DMS153 (cell line): Measurements from ENCODE around the gene IL10.
"Not testable (repeated sequence)": the region's sequence is repeated elsewhere in the genome, so short reads cannot be mapped to it uniquely, and the experiment has no call there.

ENCODE experiments used
- DNase-seq: peaks from one replicate; lab custom pipeline; 2025; lab: John Stamatoyannopoulos, UW

The IL10 gene

DNA sequence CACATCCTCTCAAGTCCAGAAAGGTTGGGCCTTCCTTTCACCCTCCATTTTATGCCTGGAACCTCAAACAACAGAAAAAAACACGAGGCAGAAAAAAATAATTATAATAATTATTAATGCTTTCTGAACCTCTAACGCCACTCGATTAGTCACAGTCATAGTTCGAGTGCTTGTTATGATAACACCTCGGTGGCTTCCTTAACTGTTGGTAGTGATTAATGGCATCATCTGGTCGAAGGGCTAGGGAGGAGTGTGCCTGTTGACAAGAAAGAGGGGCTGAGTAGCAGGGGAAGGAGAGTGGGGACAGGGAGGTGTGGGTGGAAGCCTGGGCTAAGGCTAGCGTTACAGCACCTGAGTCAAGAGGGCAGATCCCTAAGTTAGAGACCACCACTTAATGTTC is 21.3 kb upstream of the IL10 start:
- DNase-seq: no peak

DNA sequence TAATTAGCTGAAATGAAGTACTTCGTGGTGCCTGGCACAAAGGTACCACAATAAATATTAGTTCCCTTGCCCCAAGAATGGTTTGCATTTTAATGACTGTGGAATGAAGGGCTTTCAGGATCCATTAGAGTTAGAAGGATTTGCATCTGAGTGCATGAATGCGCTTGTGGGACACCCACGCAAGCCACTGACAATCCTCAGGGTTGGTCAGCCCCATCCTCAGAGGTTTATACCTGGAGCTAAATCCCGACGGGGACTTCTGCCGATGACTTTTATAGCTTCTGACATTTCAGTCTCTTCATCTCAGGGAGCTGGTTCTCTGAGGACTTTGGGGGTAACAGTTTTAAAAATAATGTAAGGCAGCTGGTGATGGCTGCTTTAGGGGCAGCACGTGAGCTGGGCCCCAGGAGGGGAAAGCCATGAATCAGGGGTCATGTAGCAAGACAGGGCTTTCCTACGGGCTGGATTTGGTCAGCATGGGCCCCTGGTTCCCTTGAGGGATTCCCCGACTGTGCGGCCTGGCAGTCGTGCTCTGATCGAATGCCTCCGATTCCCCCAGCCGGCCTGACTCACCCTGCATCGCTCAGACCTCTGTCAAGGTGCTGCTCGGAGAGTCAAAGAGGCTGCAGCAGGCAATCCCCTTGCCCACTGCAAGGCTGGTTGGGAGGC is 20.8 kb upstream of the IL10 start:
- DNase-seq: no peak

DNA sequence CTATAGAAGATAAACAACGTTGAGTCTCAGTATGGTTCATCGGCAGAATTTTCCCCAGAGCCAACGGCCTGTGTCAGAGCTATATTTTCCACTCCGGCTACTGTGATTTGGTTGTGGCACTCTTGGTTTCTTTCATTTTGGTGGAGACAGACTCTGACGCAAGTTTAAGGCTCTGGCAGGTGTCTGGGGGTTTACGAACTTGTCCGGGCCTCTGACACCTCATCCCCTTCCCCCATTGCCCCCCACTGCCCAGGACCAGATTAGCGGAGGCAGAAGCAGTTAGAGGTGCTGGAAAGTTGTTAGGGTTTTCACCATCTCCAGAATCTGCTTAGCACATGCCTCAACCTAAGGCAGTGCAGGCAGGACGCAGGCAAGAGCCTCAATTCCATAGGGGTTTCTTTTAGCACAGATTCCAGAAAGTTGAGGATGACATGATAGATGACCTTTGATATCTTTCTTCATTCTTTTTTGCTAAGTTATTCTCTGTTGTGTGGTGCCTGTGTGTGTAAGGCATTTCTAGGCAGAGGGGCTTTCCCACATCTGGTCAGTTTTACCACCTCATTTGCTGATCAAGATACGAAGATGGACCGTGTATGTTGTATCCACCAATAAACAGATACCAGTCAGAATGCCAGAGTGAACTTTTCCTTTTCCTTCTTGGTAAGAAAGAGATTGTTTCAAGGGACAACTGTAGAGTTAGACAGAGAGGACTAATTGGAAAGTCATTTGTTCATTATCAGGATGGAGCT is 18.4 kb upstream of the IL10 start:
- no peak for DNase-seq

DNA sequence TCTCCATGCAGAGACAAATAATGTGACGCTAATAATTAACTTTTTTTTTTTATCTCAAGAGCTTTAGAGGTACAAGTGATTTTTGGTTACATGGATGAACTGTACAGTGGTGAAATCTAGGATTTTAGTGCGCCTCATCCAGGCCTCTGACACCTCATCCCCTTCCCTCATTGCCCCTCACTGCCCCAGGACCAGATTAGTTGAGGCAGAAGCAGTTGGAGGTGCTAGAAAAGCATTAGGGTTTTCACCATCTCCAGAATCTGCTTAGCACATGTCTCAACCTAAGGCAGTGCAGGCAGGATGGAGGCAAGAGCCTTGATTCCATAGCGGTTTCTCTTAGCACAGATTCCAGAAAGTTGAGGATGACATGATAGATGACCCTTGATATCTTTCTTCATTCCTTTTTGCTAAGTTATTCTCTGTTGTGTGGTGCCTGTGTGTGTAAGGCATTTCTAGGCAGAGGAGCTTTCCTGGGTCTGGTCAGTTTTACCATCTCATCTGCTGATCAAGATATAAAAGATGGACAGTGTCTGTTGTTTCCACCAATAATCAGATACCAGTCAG is 16.3 kb upstream of the IL10 start:
- DNase-seq: no peak

DNA sequence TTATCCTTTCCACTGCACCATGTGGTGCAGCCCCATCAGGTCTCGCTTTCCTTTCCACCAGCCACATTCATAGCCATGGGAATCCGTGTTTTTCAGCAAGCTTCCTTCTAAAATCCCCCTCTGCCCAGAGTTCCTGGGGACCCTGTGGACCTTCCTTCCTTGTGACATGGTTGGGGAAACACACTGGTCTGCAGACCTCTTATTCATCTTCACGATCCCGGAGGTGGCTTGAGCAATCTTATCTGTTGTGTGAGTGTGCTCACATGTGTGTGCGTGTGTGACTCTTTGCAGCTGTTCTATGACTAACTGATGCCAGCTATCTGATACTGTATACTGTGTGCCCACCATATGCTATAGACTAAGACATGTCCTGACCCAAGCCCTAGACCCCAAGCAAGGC is 15.6 kb upstream of the IL10 start:
- no peak for DNase-seq

DNA sequence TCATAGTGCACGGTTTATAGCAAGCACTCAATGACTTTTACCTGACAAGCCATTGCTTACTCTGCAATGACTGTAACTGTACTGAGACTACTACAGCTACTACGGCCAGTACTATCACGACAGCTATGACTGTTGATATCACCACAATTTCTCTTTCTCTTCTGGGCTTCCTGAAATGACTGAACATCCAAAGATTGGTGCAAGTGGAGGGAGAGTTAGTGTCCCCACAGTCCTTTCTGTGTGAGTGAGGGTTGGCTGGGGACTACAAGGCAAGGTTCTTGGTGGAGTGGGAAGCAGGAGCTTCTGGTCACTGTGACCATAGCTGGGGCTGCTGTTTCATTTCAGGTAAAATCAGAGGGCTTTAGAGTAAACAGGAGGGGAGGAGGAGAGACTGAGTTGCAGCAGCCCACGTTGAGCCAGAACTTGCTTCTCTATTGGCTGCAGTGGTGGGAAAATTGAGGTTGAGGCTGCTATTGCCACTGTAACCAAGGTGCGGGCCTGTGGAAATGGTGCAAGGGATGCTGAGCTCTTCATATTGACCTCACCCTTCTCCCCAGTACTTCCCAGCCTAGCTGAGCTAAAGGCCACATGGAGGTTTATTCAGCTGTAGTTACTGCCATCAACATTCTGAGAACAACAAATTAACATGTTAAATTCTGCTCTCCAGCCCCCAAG is 14.1 kb upstream of the IL10 start:
- DNase-seq: no peak

DNA sequence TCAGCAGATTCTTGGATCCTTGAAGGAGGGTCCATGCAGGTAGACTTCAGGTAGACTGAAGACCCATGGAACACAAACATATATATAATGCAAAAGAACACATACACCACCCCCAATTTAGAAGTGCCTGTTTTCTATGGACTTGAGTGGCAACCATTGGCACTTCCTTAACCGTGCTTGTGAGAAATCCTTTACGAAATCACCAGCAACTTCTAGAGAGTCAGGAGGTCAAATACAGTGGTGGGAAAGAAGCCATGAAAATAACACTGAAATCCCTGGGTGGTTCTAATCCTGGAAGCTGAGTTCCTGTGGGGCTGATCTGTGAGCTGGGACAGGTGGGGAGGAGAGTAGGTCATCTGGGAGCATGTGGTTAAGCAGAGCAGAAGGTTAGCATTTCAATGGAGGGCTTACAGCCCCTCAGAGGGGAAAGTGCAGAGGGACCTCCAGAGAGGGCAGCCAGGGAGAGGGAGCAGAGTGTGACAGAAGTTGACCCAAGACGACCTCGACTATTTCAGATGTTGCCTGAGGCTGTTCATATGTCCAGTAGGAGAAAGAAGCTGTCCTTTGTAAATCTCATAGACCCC is 13.0 kb upstream of the IL10 start:
- DNase-seq: no peak

DNA sequence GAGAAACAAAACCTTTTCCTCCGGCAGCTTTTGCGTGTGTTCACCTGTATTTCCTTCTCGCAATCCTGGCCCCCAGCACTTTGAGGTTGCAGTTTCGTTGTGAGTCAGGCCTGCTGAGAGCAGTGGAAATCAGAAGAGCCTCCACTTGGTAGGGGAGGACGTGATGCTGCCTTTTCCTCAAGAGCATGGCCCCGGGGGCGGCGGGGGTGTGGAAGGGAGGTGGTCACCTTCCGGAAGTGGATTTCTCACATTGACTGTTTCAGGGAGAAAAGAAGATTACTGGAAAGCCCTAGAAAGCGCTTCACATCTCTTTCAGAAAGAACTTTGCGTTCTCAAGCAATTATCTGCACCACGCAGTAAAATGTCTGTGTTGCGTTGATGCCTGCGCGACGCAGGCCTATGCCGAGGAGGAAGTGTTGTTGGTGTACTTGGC is 12.2 kb upstream of the IL10 start:
- DNase-seq: no peak

DNA sequence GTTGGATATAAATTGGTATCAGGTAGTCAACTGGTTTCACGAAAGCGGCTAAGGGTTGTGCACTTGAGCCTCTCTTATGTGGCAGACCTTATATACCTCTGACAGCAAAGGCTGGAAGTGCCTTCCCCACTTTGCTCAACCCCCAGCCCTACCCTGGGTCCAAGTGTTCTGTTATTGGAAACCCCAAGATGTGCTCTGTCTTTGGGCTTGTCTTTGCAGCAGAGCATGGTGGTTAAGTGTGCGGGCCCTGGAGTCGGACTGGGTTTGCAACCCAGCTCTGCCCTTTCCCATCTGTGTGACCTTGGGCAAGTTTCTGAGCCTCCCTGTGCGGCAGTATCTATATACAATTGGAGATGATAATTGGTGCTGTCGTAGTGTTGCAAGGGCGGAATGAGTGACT is 11.2 kb upstream of the IL10 start:
- DNase-seq: no peak

DNA sequence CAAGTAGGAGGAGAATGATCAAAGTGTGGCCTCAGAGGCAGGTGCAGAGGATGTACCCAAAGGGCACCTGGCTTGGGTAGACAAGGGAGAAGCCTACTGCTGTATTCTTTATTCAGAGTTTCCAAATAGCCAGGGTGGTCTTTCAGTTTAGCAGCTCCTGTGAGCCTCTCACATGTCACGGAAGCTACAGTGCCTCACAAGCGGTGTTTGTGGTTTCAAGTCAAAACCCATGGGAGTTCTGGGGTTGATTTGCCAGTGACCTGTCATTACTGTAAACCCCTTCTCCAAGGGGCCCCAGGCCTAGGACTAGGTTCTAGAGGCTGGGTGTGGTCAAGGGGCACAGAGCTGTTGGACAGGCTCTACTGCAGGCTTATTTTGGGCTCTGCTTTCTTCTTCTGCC is 10.2 kb upstream of the IL10 start:
- no peak for DNase-seq

DNA sequence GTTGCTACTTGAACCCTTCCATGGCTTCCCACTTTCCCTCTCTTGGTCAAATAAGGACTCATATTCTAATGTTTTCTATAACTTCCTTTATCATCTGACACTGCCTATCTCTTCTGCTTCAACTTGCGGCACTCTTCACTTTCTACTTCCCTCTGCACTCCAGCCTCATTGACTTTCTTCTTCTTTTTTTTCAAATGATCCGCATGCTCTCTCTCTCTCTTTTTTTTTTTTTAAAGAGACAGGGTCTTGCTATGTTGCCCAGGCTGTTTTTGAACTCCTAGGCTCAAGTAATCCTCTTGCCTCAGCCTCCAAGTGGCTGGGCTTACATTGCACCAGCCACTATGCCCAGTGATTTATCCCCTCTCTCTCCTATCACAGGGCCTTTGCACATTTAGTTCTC is 7.3 kb upstream of the IL10 start:
- DNase-seq: no peak

DNA sequence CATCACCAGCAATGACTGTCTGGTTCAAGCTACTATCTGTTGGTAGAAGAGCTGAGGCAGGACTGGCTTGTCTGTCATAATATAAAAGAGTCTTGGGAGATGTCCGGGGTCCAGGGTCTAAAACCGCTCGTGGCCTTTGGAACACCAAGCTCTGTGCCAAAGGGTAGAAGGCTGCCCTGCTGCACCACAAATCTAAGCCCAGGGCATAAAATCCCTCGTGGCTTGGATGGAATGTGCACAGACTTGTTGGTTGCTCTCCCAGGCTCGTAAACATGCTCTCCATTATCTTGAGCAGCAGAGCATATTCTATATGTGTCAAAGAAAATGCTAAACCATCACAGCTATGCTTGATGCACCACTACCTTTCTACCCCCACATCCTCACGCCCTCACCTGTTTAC is 6.6 kb upstream of the IL10 start:
- DNase-seq: not testable (repeated sequence)

DNA sequence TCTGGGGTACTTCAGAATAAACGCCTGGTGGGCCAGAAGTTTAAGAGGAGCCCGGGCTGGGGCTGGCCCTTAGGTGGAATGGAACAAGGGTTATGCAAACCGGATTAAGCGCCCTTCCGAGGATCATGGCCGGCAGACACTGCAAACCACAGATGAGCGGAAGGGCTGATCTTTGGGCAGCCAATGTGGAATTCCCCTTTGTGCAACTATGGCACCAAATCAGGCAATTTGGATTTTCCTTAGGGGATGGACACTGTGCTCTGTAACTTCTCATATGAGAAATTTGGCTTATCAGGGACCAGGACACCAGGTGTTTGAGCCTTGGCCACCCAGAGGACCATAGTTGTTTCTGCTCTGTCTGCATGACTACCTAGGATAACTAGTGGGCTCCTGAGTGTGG is 5.7 kb upstream of the IL10 start:
- no peak for DNase-seq

DNA sequence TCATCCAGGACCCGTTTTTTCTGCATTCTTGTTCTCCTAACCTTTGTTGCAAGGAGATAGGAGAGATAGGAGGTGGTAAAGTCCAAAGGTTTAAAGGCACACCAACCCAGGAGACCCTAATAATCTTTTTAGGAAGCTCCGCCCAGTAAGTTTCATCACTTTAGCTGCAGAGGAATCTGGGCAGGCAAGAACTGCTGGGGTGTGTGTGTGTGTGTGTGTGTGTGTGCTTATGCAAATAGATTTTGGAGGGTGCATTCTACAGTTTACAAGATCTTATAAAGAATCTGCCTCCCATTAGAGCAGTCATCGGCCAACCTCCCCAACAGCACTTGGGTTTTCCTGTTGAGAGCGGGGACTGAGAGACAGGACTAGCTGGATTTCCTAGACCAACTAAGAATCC is 3.9 kb upstream of the IL10 start:
- DNase-seq: no peak

DNA sequence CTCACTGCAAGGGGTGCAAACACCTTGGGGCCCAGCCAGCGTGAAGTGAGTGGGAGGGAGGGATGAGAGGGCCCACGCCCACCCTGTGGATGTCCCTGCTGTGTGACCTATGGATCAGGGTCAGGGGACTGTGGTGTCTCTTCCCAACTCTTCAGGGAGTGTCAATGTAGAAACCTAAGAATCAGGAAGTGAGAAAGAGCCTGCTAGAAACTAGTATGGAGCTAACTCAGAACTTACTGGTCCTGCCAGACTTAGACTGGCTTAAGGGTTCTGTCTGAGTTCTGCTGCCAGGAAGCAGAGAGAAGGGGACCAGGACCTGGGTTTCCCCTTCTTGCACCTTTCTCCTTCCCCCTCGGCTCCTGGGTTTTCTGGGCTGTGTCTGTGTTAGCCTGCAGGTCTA is 1.8 kb upstream of the IL10 start:
- DNase-seq: no peak

DNA sequence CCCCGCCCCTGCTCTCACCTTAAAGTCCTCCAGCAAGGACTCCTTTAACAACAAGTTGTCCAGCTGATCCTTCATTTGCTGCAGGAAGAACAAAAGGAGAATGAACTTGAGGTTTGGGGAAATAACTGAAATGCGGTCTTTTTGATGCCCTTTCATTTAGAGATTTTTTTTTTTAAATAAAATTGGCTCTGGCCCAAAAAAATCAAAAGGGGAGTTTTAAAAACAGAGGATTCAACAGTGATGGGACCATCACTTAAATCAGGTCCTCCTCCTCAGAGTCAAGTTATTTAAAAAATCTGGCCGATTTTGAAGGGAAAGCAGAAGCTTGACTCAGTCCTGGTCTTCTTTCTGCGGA is 979 bp downstream of the IL10 start:
- DNase-seq: no peak

DNA sequence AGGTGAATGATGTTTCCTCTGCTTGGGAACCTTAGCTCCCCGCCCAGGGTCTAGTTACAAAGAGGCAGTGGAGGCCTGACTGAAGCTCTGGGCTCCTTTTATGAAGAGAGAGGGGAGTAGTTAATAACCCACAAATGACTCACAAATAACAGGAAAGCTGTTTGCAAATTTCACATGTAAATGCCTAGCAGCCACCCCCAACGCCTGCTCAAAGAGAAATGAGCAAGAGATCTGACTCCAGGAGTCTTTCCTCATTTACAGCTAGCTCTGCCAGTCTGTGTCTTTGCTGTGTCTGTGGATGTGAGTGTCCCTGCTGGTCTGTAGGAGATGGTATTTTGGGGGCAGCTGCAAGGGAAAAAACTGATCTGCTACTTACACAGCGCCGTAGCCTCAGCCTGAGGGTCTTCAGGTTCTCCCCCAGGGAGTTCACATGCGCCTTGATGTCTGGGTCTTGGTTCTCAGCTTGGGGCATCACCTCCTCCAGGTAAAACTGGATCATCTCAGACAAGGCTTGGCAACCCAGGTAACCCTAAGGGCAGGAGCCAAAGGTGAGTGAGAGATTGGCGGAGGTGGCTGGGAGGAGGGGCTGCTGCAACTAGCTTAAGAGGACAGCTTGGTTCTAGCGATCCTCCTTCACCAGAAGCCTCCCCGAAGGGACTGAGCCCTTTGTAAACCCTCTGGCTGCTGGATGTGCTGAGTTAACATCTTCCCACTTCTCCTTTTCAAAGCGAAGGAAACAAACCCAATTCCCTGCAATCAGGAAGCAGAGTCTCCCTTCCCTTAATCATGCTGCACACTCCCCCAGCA is 1.6 kb downstream of the IL10 start, which contains the start of gene IL19:
Gene IL19, plus strand, starts transcription at position 243 of the 807 bp plus-strand sequence. CDS start 65,890 bp downstream, outside the sequence.
- DNase-seq: no peak

DNA sequence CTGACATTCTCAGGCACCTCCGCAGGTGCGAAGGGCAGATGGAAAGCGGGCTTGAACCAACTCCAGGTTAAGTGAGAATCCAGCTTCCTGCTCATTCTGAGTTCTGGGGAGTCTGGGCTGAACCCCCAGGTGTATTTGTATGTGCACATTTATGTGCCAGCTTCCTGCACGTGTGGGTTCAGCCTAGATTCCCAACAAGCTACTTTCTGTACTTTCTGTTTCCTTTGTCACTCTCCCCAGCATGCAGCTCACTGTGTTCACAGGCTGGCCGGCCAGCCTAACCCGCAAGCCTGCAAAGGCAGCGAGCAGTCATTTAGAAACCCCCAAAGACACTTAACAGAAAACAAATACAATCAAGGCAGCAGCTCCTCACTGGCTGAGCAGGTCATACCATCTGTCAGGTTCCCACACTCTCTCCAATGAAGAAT is 3.0 kb downstream of the IL10 start:
- DNase-seq: no peak

DNA sequence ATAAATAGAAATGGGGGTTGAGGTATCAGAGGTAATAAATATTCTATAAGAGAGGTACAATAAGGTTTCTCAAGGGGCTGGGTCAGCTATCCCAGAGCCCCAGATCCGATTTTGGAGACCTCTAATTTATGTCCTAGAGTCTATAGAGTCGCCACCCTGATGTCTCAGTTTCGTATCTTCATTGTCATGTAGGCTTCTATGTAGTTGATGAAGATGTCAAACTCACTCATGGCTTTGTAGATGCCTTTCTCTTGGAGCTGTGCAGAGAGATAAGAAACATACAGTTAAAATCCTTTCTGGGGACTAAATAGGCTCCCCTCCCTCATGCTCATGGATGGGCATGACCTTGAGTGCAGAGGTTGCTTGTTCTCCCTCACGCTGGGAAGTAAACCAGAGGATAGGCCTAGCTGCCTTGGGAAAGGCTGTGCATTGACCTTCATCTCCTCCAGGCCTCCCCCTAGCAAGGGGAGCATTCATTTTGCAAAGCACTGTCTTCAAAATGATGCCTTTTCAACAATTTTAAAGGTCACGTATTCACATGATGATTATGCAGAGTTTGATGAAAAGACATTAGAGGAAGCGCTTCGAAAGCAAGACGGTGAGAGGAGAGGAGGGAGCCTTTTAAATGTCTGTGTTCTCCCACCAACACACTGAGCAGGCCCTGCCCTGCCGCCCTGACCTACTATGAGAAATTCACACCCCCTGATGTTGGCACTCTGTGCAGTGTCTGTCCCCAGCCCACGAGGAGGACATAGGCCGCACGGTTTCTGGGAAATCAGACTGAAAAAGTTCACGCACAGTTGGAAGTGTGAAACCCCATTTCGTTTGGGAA is 3.6 kb downstream of the IL10 start:
- no peak for DNase-seq

DNA sequence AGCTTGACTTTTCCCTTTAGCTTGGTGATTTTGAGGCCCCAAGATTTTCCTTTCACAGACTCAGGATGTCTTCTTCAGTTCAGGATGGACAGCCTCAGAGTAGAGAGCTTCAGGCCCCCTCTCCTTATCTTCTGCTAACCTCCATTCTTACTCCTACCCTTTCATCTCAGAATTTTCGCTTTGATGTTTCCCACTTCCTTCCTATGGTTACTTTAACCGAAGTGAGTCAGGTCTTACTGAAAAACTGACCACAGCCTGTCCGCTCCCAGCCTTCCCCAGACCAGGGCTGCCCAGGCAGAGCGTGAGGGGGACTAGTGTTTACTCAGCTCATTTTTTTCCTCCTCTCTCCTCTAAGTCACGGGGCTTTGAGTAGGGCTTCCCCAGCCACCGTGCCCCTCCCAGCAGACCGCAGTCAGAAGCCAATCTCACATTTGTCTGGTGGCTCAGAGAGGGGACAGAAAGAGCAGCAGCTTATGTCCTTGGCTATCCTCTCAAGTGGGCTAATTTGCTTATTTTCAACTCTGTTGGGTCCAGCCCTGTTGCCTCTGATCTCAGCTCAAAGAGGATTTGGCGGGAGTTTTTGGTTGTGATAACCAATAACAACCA is 5.9 kb downstream of the IL10 start:
- DNase-seq: no peak
